SK-MEL-5 (cell line): Measurements from ENCODE around the gene WWP2. TPM values are rescaled to one million over a fixed set of nuclear protein-coding genes. Genes with fewer than 3 reads are reported as not detected.
"Not testable (repeated sequence)": the region's sequence is repeated elsewhere in the genome, so short reads cannot be mapped to it uniquely, and the experiment has no call there.

ENCODE experiments used
- DNase-seq: peaks from one replicate; pipeline ENCODE4 v3.0.0-alpha.2; 2016; ENCODE audit warnings: low read depth, low spot score
- in situ Hi-C: cut with HindIII; loops from 2 replicates; pipeline ENCODE4 v1.10.0; 2016; ENCODE audit warnings: low sequenced_read_pairs, high pct_unique_total_duplicates, low pct_unique_long_range_greater_than_20kb
- polyA plus RNA-seq, 2 experiments: library from polyadenylated mRNA; depleted of rRNA; stranded (reverse); fragments of >200 nt; gene quantifications; 2 replicates each; pipeline ENCODE4 v1.2.3, GENCODE V29; 2015
- total RNA-seq: library from RNA; depleted of rRNA; stranded (reverse); fragments of >200 nt; shearing (Covaris generic); gene quantifications from 2 replicates; pipeline ENCODE4 v1.2.3, GENCODE V29; 2014; rRNA removed

Gene WWP2
- 13.9 and 14.0 TPM in 2 replicates for total RNA-seq
- 29.1 and 36.5 TPM in 2 replicates for polyA plus RNA-seq (2015; cell fraction: cytosol; rRNA removed)
- 25.8 and 27.6 TPM in 2 replicates for polyA plus RNA-seq (2015; cell fraction: nucleus; rRNA removed)

GRCh38 chr16:69761983-69762813, at the start of gene WWP2:
Gene WWP2 (plus strand): TSS chr16:69762332. CDS start chr16:69787011, 24,679 bp downstream.
- in situ Hi-C loops, result no loop called here
- DNase-seq, result peak; percentile 52

- in situ Hi-C loops, result no loop called here
- DNase-seq, result no peak
Observed at GRCh38 chr16:69712914-69713581, 49.1 kb upstream of the WWP2 start.

GRCh38 chr16:69717066-69717465, 45.1 kb upstream of the WWP2 start:
- DNase-seq, result peak; percentile 91
- in situ Hi-C loops, result no loop called here

GRCh38 chr16:69718111-69718764, 43.9 kb upstream of the WWP2 start:
- no peak for DNase-seq
- in situ Hi-C loops, result no loop called here

DNA sequence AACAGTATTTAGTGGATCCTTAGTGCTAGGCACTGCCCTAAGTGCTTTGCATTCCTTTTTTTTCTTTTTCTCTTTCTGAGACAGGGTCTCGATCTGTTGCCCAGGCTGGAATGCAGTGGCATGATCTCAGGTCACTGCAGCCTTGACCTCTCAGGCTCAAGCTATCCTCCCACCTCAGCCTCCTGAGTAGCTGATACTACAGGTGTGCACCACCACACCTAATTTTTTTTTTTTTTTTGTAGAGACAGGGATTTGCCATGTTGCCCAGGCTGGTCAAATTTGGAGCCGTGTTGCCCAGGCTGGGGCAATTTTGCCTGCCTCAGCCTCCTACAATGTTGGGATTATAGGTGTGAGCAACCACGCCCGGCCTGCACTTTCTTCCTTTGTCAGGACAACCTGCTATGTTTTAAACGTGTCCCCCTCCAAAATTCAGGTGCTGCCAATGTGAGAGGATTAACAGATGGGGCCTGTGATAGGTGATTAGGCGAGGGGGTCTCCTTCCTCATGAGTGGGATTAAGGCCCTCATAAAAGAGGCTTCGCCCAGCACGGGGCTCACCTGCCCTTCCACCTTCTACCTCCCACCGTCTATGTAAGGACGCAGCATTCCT, 41.2 kb upstream of the WWP2 start:
- in situ Hi-C loops, result no loop called here
- DNase-seq, result no peak

DNA sequence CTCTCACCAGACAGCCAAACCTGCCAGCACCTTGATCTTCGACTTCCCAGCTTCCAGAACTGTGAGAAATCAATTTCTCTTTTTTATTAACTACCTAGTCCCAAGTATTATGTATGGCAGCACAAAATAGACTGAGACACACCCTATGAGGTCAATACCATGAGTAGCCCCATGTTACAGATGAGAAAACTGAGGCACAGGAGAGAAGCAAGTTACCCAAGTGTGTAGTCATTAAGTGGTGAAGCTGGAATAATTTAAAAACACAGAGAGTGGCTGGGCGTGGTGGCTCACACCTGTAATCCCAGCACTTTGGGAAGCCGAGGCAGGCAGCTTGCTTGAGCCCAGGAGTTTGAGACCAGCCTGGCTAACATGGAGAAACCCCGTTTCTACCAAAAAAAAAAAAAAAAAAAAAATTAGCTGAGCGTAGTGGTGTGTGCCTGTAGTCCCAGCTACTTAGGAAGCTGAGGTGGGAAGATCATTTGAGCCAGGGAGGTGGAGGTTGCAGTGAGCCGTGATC, 40.6 kb upstream of the WWP2 start:
- no peak for DNase-seq
- in situ Hi-C loops, result no loop called here

DNA sequence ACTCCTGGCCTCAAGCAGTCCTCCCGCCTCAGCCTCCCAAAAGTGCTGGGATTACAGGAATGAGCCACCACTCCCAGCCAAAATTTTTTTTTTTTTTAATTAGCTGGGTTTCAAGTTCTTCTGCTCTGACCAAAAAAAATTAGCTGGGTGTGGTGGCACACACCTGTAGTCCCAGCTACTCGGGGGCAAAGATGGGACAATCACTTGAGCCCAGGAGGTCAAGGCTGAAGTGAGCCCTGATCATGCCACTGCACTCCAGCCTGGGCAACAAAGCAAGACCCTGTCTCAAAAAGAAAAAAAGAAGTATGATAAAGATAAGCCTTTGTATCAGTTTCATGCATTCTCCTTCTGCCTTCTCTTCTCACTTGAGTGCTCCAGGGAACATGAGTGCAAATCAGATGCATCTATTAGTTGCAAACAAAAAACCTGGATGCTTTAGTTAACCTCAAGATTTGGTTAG, 37.7 kb upstream of the WWP2 start:
- in situ Hi-C loops, result no loop called here
- no peak for DNase-seq

GRCh38 chr16:69724981-69725479, 37.1 kb upstream of the WWP2 start:
- DNase-seq, result no peak
- in situ Hi-C loops, result no loop called here

DNA sequence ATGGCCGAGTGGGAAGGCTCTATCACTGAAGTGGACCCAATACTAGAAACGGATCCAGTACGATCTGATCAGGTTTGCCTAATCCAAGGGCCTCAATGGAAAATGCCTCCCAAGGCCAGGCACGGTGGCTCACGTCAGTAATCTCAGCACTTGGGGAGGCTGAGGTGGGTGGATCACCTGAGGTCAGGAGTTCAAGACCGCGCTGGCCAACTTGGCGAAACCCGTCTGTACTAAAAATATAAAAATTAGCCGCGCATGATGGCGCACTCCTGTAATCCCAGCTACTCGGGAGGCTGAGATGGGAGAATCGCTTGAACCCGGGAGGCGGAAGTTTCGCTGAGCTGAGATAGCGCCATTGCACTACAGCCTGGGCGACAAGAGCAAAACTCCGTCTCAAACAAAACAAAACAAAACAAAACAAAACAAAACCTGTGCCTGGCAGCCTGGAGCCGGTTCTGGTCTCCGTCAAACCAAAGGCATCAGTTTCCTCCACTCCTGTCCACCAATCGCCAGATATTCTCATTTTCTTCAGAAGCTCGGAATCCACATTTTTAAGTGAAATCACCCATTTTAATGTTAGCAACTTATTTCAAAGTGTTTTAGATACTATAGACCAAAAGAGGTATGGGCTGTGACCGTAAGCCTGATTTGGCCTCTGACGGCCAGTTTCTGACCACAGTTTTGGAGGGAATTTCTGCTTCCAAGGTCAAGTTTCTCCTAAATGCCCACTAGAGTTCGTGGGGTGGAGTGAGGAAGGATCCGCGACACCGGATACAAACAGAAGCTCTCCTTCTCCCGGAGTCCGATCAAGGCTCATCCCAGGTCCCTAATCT, 36.4 kb upstream of the WWP2 start:
- DNase-seq, result no peak
- in situ Hi-C loops, result no loop called here

- peak; percentile 98 for DNase-seq
- in situ Hi-C loops, result no loop called here
Observed at GRCh38 chr16:69726313-69727060, 35.6 kb upstream of the WWP2 start, which contains the start of gene NQO1. Gene NQO1 (minus strand): TSS chr16:69726560. CDS start chr16:69726439, 121 bp downstream.

GRCh38 chr16:69727916-69728270, 34.2 kb upstream of the WWP2 start:
- DNase-seq, result no peak
- in situ Hi-C loops, result no loop called here

DNA sequence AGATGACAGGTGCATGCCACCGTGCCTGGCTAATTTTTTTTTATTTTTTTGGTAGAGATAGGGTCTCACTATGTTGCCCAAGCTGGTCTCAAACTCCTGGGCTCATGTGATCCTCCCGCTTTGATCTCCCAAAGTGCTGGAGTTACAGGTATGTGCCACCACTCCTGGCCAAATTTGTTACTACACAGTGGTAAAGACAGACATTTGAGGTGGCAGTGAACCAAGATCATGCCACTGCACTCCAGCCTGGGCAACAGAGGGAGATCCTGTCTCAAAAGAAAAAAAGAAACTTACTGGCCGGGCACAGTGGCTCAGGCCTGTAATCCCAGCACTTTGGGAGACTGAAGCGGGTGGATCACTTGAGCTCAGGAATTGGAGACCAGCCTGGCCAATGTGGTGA, 33.1 kb upstream of the WWP2 start:
- DNase-seq, in situ Hi-C loops: not testable (repeated sequence)

DNA sequence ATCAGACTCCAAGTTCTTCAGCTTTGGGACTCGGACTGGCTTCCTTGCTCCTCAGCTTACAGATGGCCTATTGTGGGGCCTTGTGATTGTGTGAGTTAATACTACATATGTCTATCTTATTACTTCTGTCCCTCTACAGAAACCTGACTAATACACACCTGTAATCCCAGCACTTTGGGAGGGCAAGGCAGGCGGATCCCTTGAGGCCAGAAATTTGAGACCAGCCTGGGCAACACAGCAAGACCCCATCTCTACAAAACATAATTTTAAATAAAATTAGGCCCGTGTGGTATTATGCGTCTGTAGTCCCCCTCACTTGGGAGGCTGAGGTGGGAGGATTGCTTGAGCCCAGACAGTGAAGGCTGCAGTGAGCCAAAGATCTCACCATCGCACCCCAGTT, 30.9 kb upstream of the WWP2 start:
- DNase-seq, in situ Hi-C loops: not testable (repeated sequence)

GRCh38 chr16:69732101-69732500, 30.0 kb upstream of the WWP2 start:
- in situ Hi-C loops, result no loop called here

GRCh38 chr16:69741519-69741918, 20.6 kb upstream of the WWP2 start:
- no peak for DNase-seq
- in situ Hi-C loops, result no loop called here

More at GRCh38 chr16:69732101-69732500, 30.0 kb upstream of the WWP2 start:
- DNase-seq, result no peak
